SK-N-SH (cell line): ENCODE results near the gene AKR1C3. TPM values are rescaled to one million over a fixed set of nuclear protein-coding genes. Genes with fewer than 3 reads are reported as not detected.

Source experiments
- CTCF ChIA-PET: fragments of 300-600, 350-600 bp; formaldehyde crosslinking; extraction: SDS; loops from one replicate; lab custom pipeline; 2021; lab: Yijun Ruan, JAX
- POLR2A ChIA-PET: fragments of 350-600 bp; sonication (Branson Sonifier 250); formaldehyde crosslinking; extraction: SDS; loops from one replicate; lab custom pipeline; 2020; ENCODE audit warnings: antibody characterized with exemption, inconsistent platforms; lab: Yijun Ruan, JAX
- DNase-seq: peaks from one replicate; pipeline ENCODE4 v3.0.0; 2012
- H2AFZ ChIP-seq: fragments of 200-600 bp; sonication (generic); 2 replicates; pipeline ENCODE4 v1.8.1; 2016; ENCODE audit warnings: antibody characterized with exemption, mild to moderate bottlenecking, low read depth
- H3F3A ChIP-seq: fragments of 200-600 bp; sonication (generic); replicated peaks from 2 replicates; pipeline ENCODE3; 2016; ENCODE audit warnings: antibody characterized with exemption, mild to moderate bottlenecking; ENCODE audit not compliant: insufficient read depth
- H3K27ac ChIP-seq, 2 experiments: fragments of 200-500 bp in 1 of 2; fragments of 200-600 bp in 1 of 2; sonication (Bioruptor generic) in 1 of 2; sonication (generic), shearing (Covaris generic) in 1 of 2; 2 replicates each; pipeline versions ENCODE4 v1.5.1 to v1.6.1; 2014 to 2016; ENCODE audit warnings: low read depth in 2 of 2, inconsistent platforms in 1 of 2, low read length in 1 of 2, mild to moderate bottlenecking in 1 of 2, mixed read lengths in 1 of 2
- H3K27me3 ChIP-seq: fragments of 200-600 bp; sonication (generic), shearing (Covaris generic); 2 replicates; pipeline ENCODE4 v1.6.1; 2016; ENCODE audit warnings: mixed run types; ENCODE audit not compliant: insufficient read depth
- H3K36me3 ChIP-seq, 2 experiments: fragments of 200-500 bp in 1 of 2; fragments of 200-600 bp in 1 of 2; sonication (Bioruptor generic) in 1 of 2; sonication (generic) in 1 of 2; replicated peaks in 1 of 2; 2 replicates each; pipeline versions ENCODE3 to v1.5.1; 2014 to 2016; ENCODE audit warnings: low read length in 1 of 2, mild to moderate bottlenecking in 1 of 2; ENCODE audit not compliant: insufficient read depth in 2 of 2, control insufficient read depth in 1 of 2
- H3K4me1 ChIP-seq, 2 experiments: fragments of 200-500 bp in 1 of 2; fragments of 200-600 bp in 1 of 2; sonication (Bioruptor generic) in 1 of 2; sonication (generic), shearing (Covaris generic) in 1 of 2; 2 replicates each; pipeline versions ENCODE4 v1.5.1 to v1.6.1; 2014 to 2016; ENCODE audit warnings: low read depth in 1 of 2, low read length in 1 of 2, mixed run types in 1 of 2; ENCODE audit not compliant: insufficient read depth in 2 of 2, control insufficient read depth in 1 of 2
- H3K4me2 ChIP-seq: fragments of 200-600 bp; sonication (generic), shearing (Covaris generic); 2 replicates; pipeline ENCODE4 v1.6.1; 2017; ENCODE audit warnings: mixed run types
- H3K4me3 ChIP-seq, 2 experiments: fragments of 200-500 bp in 1 of 2; fragments of 200-600 bp in 1 of 2; sonication (Bioruptor generic) in 1 of 2; sonication (generic), shearing (Covaris generic) in 1 of 2; 2 replicates each; pipeline versions ENCODE4 v1.5.1 to v1.8.1; 2014 to 2016; ENCODE audit warnings: low read depth in 2 of 2, inconsistent platforms in 1 of 2, low read length in 1 of 2, mild to moderate bottlenecking in 1 of 2, mixed read lengths in 1 of 2, moderate library complexity in 1 of 2
- H3K79me2 ChIP-seq: fragments of 200-600 bp; sonication (generic); 2 replicates; pipeline ENCODE4 v1.8.1; 2017; ENCODE audit warnings: mild to moderate bottlenecking; ENCODE audit not compliant: insufficient read depth
- H3K9ac ChIP-seq: fragments of 200-600 bp; sonication (generic); 2 replicates; pipeline ENCODE4 v1.6.1; 2017; ENCODE audit warnings: mixed run types
- H3K9me2 ChIP-seq: fragments of 200-600 bp; sonication (generic); 2 replicates; pipeline ENCODE4 v1.6.1; 2017; ENCODE audit warnings: mixed run types
- H3K9me3 ChIP-seq: fragments of 200-600 bp; sonication (generic); 2 replicates; pipeline ENCODE4 v1.6.1; 2017; ENCODE audit warnings: mixed run types, mild to moderate bottlenecking, moderate library complexity
- H4K20me1 ChIP-seq: fragments of 200-600 bp; sonication (generic); 2 replicates; pipeline ENCODE4 v1.6.1; 2017; ENCODE audit warnings: mild to moderate bottlenecking, mixed run types; ENCODE audit not compliant: insufficient read depth
- CTCF ChIP-seq: fragments of 200-600 bp; sonication (generic); IDR thresholded peaks from 2 replicates; pipeline ENCODE4 v1.6.1; 2017; ENCODE audit warnings: antibody characterized with exemption, mild to moderate bottlenecking, moderate library complexity
- ELF1 ChIP-seq: IDR thresholded peaks from 2 replicates; pipeline ENCODE4 v1.4.0; 2012
- EZH2phosphoT487 ChIP-seq: fragments of 200-600 bp; sonication (generic); IDR thresholded peaks from 2 replicates; pipeline ENCODE4 v1.6.1; 2017; ENCODE audit warnings: low read depth, mixed run types, mild to moderate bottlenecking, antibody characterized with exemption, moderate library complexity, borderline replicate concordance
- FOSL2 ChIP-seq: IDR thresholded peaks from 2 replicates; pipeline ENCODE4 v1.4.0; 2012; ENCODE audit warnings: low read depth, mild to moderate bottlenecking, moderate library complexity, borderline replicate concordance
- FOXJ3 ChIP-seq: sonication (generic); formaldehyde crosslinking; IDR thresholded peaks from 2 replicates; pipeline ENCODE4 v1.5.1; 2020; ENCODE audit warnings: mild to moderate bottlenecking, missing genetic modification reagents
- FOXM1 ChIP-seq: IDR thresholded peaks from 2 replicates; pipeline ENCODE4 v1.4.0; 2012; ENCODE audit warnings: low read depth, mild to moderate bottlenecking
- GABPA ChIP-seq: IDR thresholded peaks from 2 replicates; pipeline ENCODE4 v1.4.0; 2012; ENCODE audit warnings: low read depth, mild to moderate bottlenecking
- MAX ChIP-seq: IDR thresholded peaks from 2 replicates; pipeline ENCODE4 v1.4.0; 2012; ENCODE audit warnings: low read depth
- MEF2A ChIP-seq: IDR thresholded peaks from 2 replicates; pipeline ENCODE4 v1.4.0; 2012; ENCODE audit warnings: low read depth, borderline replicate concordance
- MXI1 ChIP-seq: IDR thresholded peaks from 2 replicates; pipeline ENCODE4 v1.6.1; 2012; ENCODE audit warnings: mild to moderate bottlenecking, low read depth, low read length, improper control_type of control experiment
- NRF1 ChIP-seq: IDR thresholded peaks from 2 replicates; pipeline ENCODE4 v1.6.1; 2012; ENCODE audit warnings: low read depth, mild to moderate bottlenecking, low read length
- PBX3 ChIP-seq: IDR thresholded peaks from 2 replicates; pipeline ENCODE4; 2012
- POLR2AphosphoS5 ChIP-seq: IDR thresholded peaks from 2 replicates; pipeline ENCODE4 v1.6.1; 2012; ENCODE audit warnings: low read depth, low read length
- RAD21 ChIP-seq: IDR thresholded peaks from 2 replicates; pipeline ENCODE4 v1.6.1; 2012; ENCODE audit warnings: mild to moderate bottlenecking, low read length
- RCOR1 ChIP-seq: fragments of 150-350 bp; IDR thresholded peaks from 2 replicates; pipeline ENCODE4 v1.6.1; 2017; ENCODE audit warnings: antibody characterized with exemption, low read length
- RFX5 ChIP-seq: IDR thresholded peaks from 2 replicates; pipeline ENCODE4 v1.6.1; 2012; ENCODE audit warnings: mild to moderate bottlenecking, improper control_type of control experiment, low read length
- SMC3 ChIP-seq: IDR thresholded peaks from 2 replicates; pipeline ENCODE4 v1.6.1; 2012; ENCODE audit warnings: low read depth, low read length, improper control_type of control experiment
- TAF1 ChIP-seq: IDR thresholded peaks from 2 replicates; pipeline ENCODE4 v1.6.1; 2012; ENCODE audit warnings: low read depth, mild to moderate bottlenecking, low read length, moderate library complexity, borderline replicate concordance
- TCF12 ChIP-seq: IDR thresholded peaks from 2 replicates; pipeline ENCODE4 v1.4.0; 2012
- WGBS: methylation state at CpG from one replicate; pipeline ENCODE4 v1.1.6; 2017; ENCODE audit warnings: low lambda C conversion rate; 5-methylcytosine and 5-hydroxymethylcytosine counted together
- polyA plus RNA-seq, 3 experiments: library from polyadenylated mRNA; depleted of rRNA; stranded (reverse); fragments of >200 nt; gene quantifications; 2 replicates each; pipeline ENCODE4 v1.2.3, GENCODE V29; 2012

AKR1C3 gene
- polyA plus RNA-seq, 1 of the 3 experiments (the other 2 are of a cell fraction): 0.28 TPM

- TF ChIP-seq CTCF: no peak
Observed at GRCh38 chr10:5090551-5090950, 3.7 kb upstream of the AKR1C3 start (continued).

- CTCF ChIA-PET: interaction anchor here (1.2 to 2.5 kb wide), 2 partner anchors 241 to 276 kb away, joined by 4 to 13 read pairs; no protein-coding TSS in a partner anchor
- H3K36me3 ChIP-seq: no peaks in the 10 kb centered on the region
- no peak overlapping the region for H3K4me3 ChIP-seq
- H4K20me1 ChIP-seq: no peaks in the 10 kb centered on the region
- no peaks in the 10 kb centered on the region for H3K9me3 ChIP-seq
- no peaks in the 10 kb centered on the region for H3K9me2 ChIP-seq
- no peak overlapping the region for H3K4me2 ChIP-seq
- H3K27me3 ChIP-seq: no peaks in the 10 kb centered on the region
- no peak for TF ChIP-seq RAD21
- TF ChIP-seq FOXM1: no peak
- no peak for TF ChIP-seq NRF1
- no peak for TF ChIP-seq MAX
- TF ChIP-seq MXI1: no peak
- no peak for TF ChIP-seq FOXJ3 (CRISPR knock-in tag)
- TF ChIP-seq TAF1: no peak
- no peak for TF ChIP-seq GABPA
- TF ChIP-seq EZH2phosphoT487: no peak
- no peak for TF ChIP-seq MEF2A
- TF ChIP-seq, all 33 proteins: peak for 0
- Histone ChIP-seq H3F3A (no peaks in the 10 kb centered on the region), H3K9ac (no peak overlapping the region), H3K27ac (no peak overlapping the region), H3K79me2 (no peaks in the 10 kb centered on the region), H2AFZ (no peak overlapping the region), H3K4me1 (no peaks in the 10 kb centered on the region; a peak in 2 of 4 replicates)
- POLR2A ChIA-PET: no interaction called here
- DNase-seq: no peak
- WGBS: 18% methylated on average over 3 of the region's 3 CpGs
Observed at GRCh38 chr10:5091196-5091595, 3.0 kb upstream of the AKR1C3 start.

GRCh38 chr10:5092375-5092774 lies 1.8 kb upstream of the AKR1C3 start:
- Histone ChIP-seq H3F3A (no peaks in the 10 kb centered on the region), H3K36me3 (no peaks in the 10 kb centered on the region), H3K4me1 (no peaks in the 10 kb centered on the region; a peak in 2 of 4 replicates), H3K9me3 (no peaks in the 10 kb centered on the region), H3K27ac (no peak overlapping the region), H3K9ac (no peak overlapping the region), H3K9me2 (no peaks in the 10 kb centered on the region), H4K20me1 (no peaks in the 10 kb centered on the region), H3K4me2 (no peak overlapping the region), H2AFZ (no peak overlapping the region), H3K79me2 (no peaks in the 10 kb centered on the region), H3K4me3 (no peak overlapping the region), H3K27me3 (no peaks in the 10 kb centered on the region)
- WGBS: 29% methylated on average over 2 of the region's 2 CpGs
- CTCF ChIA-PET: interaction anchor here (0.6 to 2.5 kb wide), 3 partner anchors 242 to 1423 kb away, joined by 3 to 13 read pairs (median 4); no protein-coding TSS in a partner anchor
- TF ChIP-seq SMC3: no peak
- TF ChIP-seq CTCF: no peak
- no peak for TF ChIP-seq PBX3
- no peak for TF ChIP-seq FOSL2
- TF ChIP-seq TCF12: no peak
- no peak for TF ChIP-seq POLR2AphosphoS5
- TF ChIP-seq RFX5: no peak
- no peak for TF ChIP-seq RCOR1
- TF ChIP-seq ELF1: no peak
- no peak for DNase-seq
- POLR2A ChIA-PET: no interaction called here
